ENCODE data around the gene UTS2R. TPM values are rescaled to one million over a fixed set of nuclear protein-coding genes. Genes with fewer than 3 reads are reported as not detected.

UTS2R gene
- polyA plus RNA-seq, 1 of the 3 experiments (the other 2 are of a cell fraction) = not detected

GRCh38 chr17:82416771-82417170 lies 45.2 kb downstream of the UTS2R start:
- WGBS (ENCODE audit: low lambda C conversion rate) = 90% methylated on average over 6 of the region's 6 CpGs
- Histone ChIP-seq H3K79me2 (ENCODE audit: insufficient read depth) (peaks cover 15% of the 10 kb centered on the region), H3K9ac (no peak overlapping the region), H3K9me3 (no peaks in the 10 kb centered on the region), H3K36me3 (replicated peaks in 1 of 2; ENCODE audit: control insufficient read depth in 1 of 2, insufficient read depth in 2 of 2, low read length in 1 of 2) (peaks cover 3 to 6% of the 10 kb centered on the region in 2 experiments), H2AFZ (ENCODE audit: low read depth) (no peak overlapping the region), H3K27me3 (ENCODE audit: insufficient read depth) (no peaks in the 10 kb centered on the region), H3K4me3 (ENCODE audit: low read depth in 2 of 2, low read length in 1 of 2) (no peak overlapping the region), H3K4me1 (ENCODE audit: control insufficient read depth in 1 of 2, insufficient read depth in 2 of 2, low read depth in 1 of 2, low read length in 1 of 2) (peaks cover 0 to 13% of the 10 kb centered on the region in 2 experiments; a peak in 2 of 4 replicates), H3K27ac (ENCODE audit: low read depth in 2 of 2, low read length in 1 of 2) (no peak overlapping the region), H3F3A (replicated peaks; ENCODE audit: insufficient read depth) (peaks cover 8% of the 10 kb centered on the region), H4K20me1 (ENCODE audit: insufficient read depth) (peaks cover 49% of the 10 kb centered on the region), H3K4me2 (no peak overlapping the region), H3K9me2 (no peaks in the 10 kb centered on the region)
- POLR2A ChIA-PET = interaction anchor here (0.7 to 1.5 kb wide), 2 partner anchors 30 to 40 kb away, joined by 3 to 4 read pairs; no protein-coding TSS in a partner anchor
- TF ChIP-seq USF1 (IDR thresholded peaks at IDR 0.05; ENCODE audit: borderline replicate concordance, low read depth) (no peak), CTCF (IDR thresholded peaks at IDR 0.05) (peak; percentile 41)
- CTCF ChIA-PET = interaction anchor here (0.8 to 11.3 kb wide), 14 partner anchors 8 to 211 kb away, joined by 3 to 124 read pairs (median 5); partner anchors contain the start of gene TEX19
- no peak for DNase-seq

DNA sequence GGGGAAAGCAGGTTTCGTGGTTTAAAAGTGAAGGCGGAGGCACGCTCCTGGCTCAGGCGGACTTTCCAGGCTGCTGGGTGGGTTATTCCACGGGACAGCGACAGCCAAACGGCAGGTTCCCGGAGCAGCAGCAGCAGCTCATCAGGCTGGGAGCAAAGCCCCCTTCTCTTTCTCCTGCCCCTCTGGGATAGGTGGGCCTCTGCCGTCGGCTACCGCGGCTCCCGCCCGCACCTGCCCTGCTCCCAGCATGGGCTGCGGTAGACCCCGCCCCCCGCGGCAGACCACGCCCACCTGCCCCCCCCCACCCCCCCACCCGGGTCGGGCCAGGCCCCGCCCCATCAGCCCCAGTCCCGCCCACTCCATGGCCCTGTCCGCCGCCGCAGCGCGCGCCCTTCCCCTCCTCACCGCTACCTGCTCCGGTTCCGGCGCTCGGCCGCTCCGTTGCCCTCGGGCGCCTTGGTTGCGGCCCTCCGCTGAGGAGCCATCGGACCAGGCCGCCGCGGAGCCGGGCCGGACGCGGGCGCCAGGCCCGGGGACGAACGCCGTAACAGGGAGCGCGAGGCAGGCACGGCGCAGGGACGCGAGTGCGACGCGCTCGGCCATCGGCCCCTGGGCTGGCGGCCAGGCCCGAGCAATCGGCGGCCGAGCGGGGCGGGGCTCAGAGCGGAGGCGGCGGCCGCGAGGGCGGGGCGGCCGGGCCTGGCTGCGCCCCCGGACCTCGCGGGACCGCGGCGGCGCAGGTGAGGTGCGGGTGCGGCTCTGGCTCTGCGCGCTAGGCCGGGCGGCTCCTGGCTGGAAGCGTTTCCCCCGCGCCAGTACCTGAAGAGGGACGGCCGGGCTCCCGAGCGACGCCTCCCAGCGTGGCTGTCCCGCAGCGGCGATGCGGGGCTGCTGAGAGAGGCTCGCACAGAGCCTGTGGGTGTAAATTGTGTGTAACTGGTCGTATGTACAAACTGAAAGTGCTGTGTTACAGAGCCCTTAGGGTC lies 46.7 kb downstream of the UTS2R start, which contains the start of the genes HEXD and OGFOD3:
Gene HEXD, plus strand, starts transcription at position 347 of the 986 bp plus-strand sequence. CDS start 1,453 bp downstream, outside the sequence.
Gene OGFOD3, minus strand, starts transcription at position 586 of the 986 bp plus-strand sequence. Its CDS starts 101 bp downstream, at position 485.
- Histone ChIP-seq H3F3A (replicated peaks; ENCODE audit: insufficient read depth) (peaks cover 8% of the 10 kb centered on the region), H3K9ac (peak within 1 kb of the TSS; percentile 88), H3K4me2 (peak within 1 kb of the TSS; percentile 93), H3K27me3 (ENCODE audit: insufficient read depth) (no peaks in the 10 kb centered on the region), H3K9me3 (no peaks in the 10 kb centered on the region), H3K27ac (ENCODE audit: low read depth in 2 of 2, low read length in 1 of 2) (peak within 1 kb of the TSS; percentile 45 to 90; a peak in 3 of 4 replicates), H3K9me2 (no peaks in the 10 kb centered on the region), H4K20me1 (ENCODE audit: insufficient read depth) (peaks cover 41% of the 10 kb centered on the region), H2AFZ (ENCODE audit: low read depth) (peak within 1 kb of the TSS; percentile 93), H3K4me1 (ENCODE audit: control insufficient read depth in 1 of 2, insufficient read depth in 2 of 2, low read depth in 1 of 2, low read length in 1 of 2) (peaks cover 0 to 3% of the 10 kb centered on the region in 2 experiments; a peak in 2 of 4 replicates), H3K79me2 (ENCODE audit: insufficient read depth) (peaks cover 15% of the 10 kb centered on the region), H3K4me3 (ENCODE audit: low read depth in 2 of 2, low read length in 1 of 2) (peak within 1 kb of the TSS; percentile 71 to 94), H3K36me3 (replicated peaks in 1 of 2; ENCODE audit: control insufficient read depth in 1 of 2, insufficient read depth in 2 of 2, low read length in 1 of 2) (peaks cover 3 to 6% of the 10 kb centered on the region in 2 experiments)
- WGBS (ENCODE audit: low lambda C conversion rate) = 2% methylated on average over 60 of the region's 108 CpGs
- DNase-seq = peak; percentile 100
- ChIA-PET CTCF (interaction anchor here (0.8 to 11.3 kb wide), 17 partner anchors 7 to 212 kb away, joined by 3 to 124 read pairs (median 4); partner anchors contain the start of gene TEX19), POLR2A (interaction anchor here (0.7 to 1.5 kb wide), 3 partner anchors 33 to 48 kb away, joined by 3 to 6 read pairs (median 4); no protein-coding TSS in a partner anchor)
- TF ChIP-seq SMC3 (IDR thresholded peaks at IDR 0.05; ENCODE audit: low read depth, low read length) (no peak), GATA2 (CRISPR knock-in tag; IDR thresholded peaks at IDR 0.05) (no peak), SIN3A (IDR thresholded peaks at IDR 0.05; ENCODE audit: borderline replicate concordance, low read depth, low read length) (peak; percentile 76; the same call in 1 of the 2 replicates), RXRA (IDR thresholded peaks at IDR 0.05; ENCODE audit: borderline replicate concordance, low read depth) (no peak), RCOR1 (IDR thresholded peaks at IDR 0.05; ENCODE audit: low read length) (0 out of 2 replicates have a peak, but pooled peaks have one; percentile 52), TEAD4 (IDR thresholded peaks at IDR 0.05; ENCODE audit: borderline replicate concordance, insufficient read depth) (no peak), RAD21 (IDR thresholded peaks at IDR 0.05; ENCODE audit: low read length) (no peak), FOXJ3 (CRISPR knock-in tag; IDR thresholded peaks at IDR 0.05) (no peak), CHD2 (IDR thresholded peaks at IDR 0.05; ENCODE audit: low read length, partially characterized antibody) (peak; percentile 84), NRF1 (IDR thresholded peaks at IDR 0.05; ENCODE audit: low read depth, low read length) (peak; percentile 56), GABPA (IDR thresholded peaks at IDR 0.05; ENCODE audit: low read depth) (no peak), REST (IDR thresholded peaks at IDR 0.05; ENCODE audit: low read depth, low read length) (peak; percentile 66), YY1 (IDR thresholded peaks at IDR 0.05; ENCODE audit: low read depth) (peak; percentile 80), JUND (IDR thresholded peaks at IDR 0.05) (no peak), TAF1 (IDR thresholded peaks at IDR 0.05; ENCODE audit: borderline replicate concordance, low read depth, low read length) (peak; percentile 80; the same call in 1 of the 2 replicates)
- TF ChIP-seq, protein P1, sequence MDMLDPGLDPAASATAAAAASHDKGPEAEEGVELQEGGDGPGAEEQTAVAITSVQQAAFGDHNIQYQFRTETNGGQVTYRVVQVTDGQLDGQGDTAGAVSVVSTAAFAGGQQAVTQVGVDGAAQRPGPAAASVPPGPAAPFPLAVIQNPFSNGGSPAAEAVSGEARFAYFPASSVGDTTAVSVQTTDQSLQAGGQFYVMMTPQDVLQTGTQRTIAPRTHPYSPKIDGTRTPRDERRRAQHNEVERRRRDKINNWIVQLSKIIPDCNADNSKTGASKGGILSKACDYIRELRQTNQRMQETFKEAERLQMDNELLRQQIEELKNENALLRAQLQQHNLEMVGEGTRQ (IDR thresholded peaks at IDR 0.05; ENCODE audit: borderline replicate concordance, low read depth, low read length) = no peak
